ENCODE measurements around the gene LHX8. TPM values are rescaled to one million over a fixed set of nuclear protein-coding genes. Genes with fewer than 3 reads are reported as not detected.
A peak's percentile ranks its signal among the peaks of the same experiment; 100 is the strongest.

The LHX8 gene
- total RNA-seq, 1 experiment from 2014 or later: not detected

DNA sequence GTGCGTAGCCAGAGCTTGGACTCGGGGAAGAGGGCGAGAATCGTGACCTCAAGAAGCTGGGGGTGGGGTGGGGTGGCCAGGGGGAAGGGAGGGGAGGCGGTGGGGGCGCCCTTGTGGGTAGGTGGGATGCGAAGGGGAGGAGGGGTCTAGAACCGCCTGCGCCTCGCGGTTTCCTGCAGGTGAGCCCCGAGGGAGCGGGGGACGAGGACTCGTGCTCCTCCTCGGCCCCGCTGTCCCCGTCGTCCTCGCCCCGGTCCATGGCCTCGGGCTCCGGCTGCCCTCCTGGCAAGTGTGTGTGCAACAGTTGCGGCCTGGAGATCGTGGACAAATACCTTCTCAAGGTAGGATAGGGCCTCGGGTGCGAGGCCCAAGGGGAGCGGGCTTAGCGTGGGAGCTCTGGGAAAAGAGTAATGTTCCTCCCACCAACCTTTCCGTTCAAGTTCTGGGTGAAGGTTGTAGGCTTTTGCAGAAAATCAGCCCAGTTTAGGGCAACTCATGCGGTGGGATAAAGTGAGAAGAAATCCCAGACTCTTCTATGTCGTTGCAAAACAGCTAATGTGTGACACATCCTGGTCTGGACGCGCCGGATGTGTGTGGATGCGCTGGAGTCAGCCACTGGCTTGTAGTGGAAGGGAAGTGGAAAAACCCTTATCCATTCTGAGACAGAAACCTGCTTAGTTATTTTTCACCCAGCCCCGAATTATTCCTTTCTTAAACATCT is 2.9 kb downstream of the LHX8 start:
- Histone ChIP-seq H3K27ac (ENCODE audit: insufficient read length, low read depth, low read length) (no peak overlapping the region), H3K56ac (ENCODE audit: insufficient read length, low read depth, low read length) (no peak overlapping the region), H3K23me2 (ENCODE audit: insufficient read length, low read depth, low read length, poor library complexity, severe bottlenecking) (peaks cover 31% of the 10 kb centered on the region), H3K27me3 (ENCODE audit: insufficient read depth, low read length) (peaks cover 39% of the 10 kb centered on the region), H2BK20ac (ENCODE audit: low read depth, low read length, poor library complexity, severe bottlenecking) (no peak overlapping the region), H3K14ac (ENCODE audit: insufficient read depth, low read length) (no peak overlapping the region), H3K18ac (ENCODE audit: insufficient read length, low read depth, low read length) (no peak overlapping the region), H3K79me2 (ENCODE audit: insufficient read depth, low read length) (no peaks in the 10 kb centered on the region), H3K23ac (ENCODE audit: insufficient read length, low read depth, low read length) (no peak overlapping the region), H3K79me1 (ENCODE audit: insufficient read depth, low read depth, low read length, poor library complexity, severe bottlenecking) (no peaks in the 10 kb centered on the region), H2BK5ac (ENCODE audit: insufficient read length, low read length) (no peak overlapping the region), H4K8ac (replicated peaks; ENCODE audit: insufficient read length, low read depth, low read length) (no peak overlapping the region), H3K4me2 (ENCODE audit: insufficient read depth, insufficient read length, low read length) (peak overlapping the region; percentile 95), H2AFZ (ENCODE audit: low read length) (no peak overlapping the region), H4K91ac (ENCODE audit: insufficient read length, low read depth, low read length) (no peak overlapping the region), H4K5ac (ENCODE audit: insufficient read length, low read depth, low read length) (no peak overlapping the region), H3K9ac (ENCODE audit: extremely low read depth, insufficient read length, low read length) (no peak overlapping the region), H4K20me1 (ENCODE audit: control insufficient read depth, insufficient read depth, insufficient read length) (no peaks in the 10 kb centered on the region), H2BK15ac (ENCODE audit: low read depth, low read length) (no peak overlapping the region), H2AK5ac (ENCODE audit: insufficient read length, low read length) (no peak overlapping the region), H2BK120ac (ENCODE audit: low read depth, low read length, poor library complexity, severe bottlenecking) (no peak overlapping the region), H3T11ph (ENCODE audit: low read length) (no peak overlapping the region), H2BK12ac (ENCODE audit: insufficient read length, low read depth, low read length) (no peak overlapping the region), H3K4ac (ENCODE audit: low read depth, low read length) (no peak overlapping the region), H3K4me1 (ENCODE audit: insufficient read depth, low read length) (no peaks in the 10 kb centered on the region), H3K9me3 (ENCODE audit: control insufficient read depth, low read depth, low read length) (no peaks in the 10 kb centered on the region)
- DNase-seq: no peak
- Mint-ChIP-seq H3K27me3 (ENCODE audit: low read depth) (peaks cover 84% of the 10 kb centered on the region), H3K27ac (no peak overlapping the region), H3K36me3 (ENCODE audit: insufficient read depth in 1 of 3, low read depth in 3 of 3) (no peaks in the 10 kb centered on the region), H3K9me3 (peaks cover 0 to 10% of the 10 kb centered on the region in 2 experiments; a peak in 1 of 5 replicates), H3K4me1 (peaks cover 42 to 48% of the 10 kb centered on the region in 2 experiments), H3K4me3 (peak overlapping the region; percentile 67 to 87)
- TF ChIP-seq CTCF (conservative IDR thresholded peaks at IDR 0.05): no peak
- WGBS (ENCODE audit: extremely low coverage, insufficient read length, low lambda C conversion rate): no CpG with 5 or more reads among the region's 37 CpGs

Data from H9 (cell line).